GM12878 (cell line): ENCODE measurements around the gene VSTM2L. TPM values are rescaled to one million over a fixed set of nuclear protein-coding genes. Genes with fewer than 3 reads are reported as not detected.
A peak's percentile ranks its signal among the peaks of the same experiment; 100 is the strongest.

ENCODE experiments used
- ATF2 ChIP-seq: IDR thresholded peaks from 2 replicates; pipeline ENCODE4 v1.6.1; 2012; ENCODE audit warnings: low read length, inconsistent platforms
- CHD2 ChIP-seq: IDR thresholded peaks from 2 replicates; pipeline ENCODE4 v1.6.1; 2011; ENCODE audit warnings: low read depth, low read length, improper control_type of control experiment, borderline replicate concordance
- CREB1 ChIP-seq: IDR thresholded peaks from 2 replicates; pipeline ENCODE4 v1.6.1; 2012; ENCODE audit warnings: low read depth, mild to moderate bottlenecking, inconsistent platforms
- CTCF ChIP-seq, 3 experiments: IDR thresholded peaks in 2 of 3; conservative IDR thresholded peaks in 1 of 3; 2 replicates each; pipeline ENCODE4 v1.5.1; 2011; ENCODE audit warnings: low read depth in 3 of 3, low read length in 3 of 3, mild to moderate bottlenecking in 3 of 3, control low read depth in 2 of 3, moderate library complexity in 2 of 3, inconsistent platforms in 1 of 3, mixed read lengths in 1 of 3; ENCODE audit not compliant: control insufficient read depth in 2 of 3, insufficient read depth in 1 of 3; ENCODE audit errors: extremely low read depth in 1 of 3
- FOXM1 ChIP-seq: IDR thresholded peaks from 2 replicates; pipeline ENCODE4 v1.6.1; 2012; ENCODE audit warnings: low read depth, mild to moderate bottlenecking, inconsistent platforms, low read length, moderate library complexity
- IRF5 ChIP-seq: fragments of 450-650 bp; IDR thresholded peaks from 2 replicates; pipeline ENCODE4 v1.6.1; 2017; ENCODE audit warnings: borderline replicate concordance
- KDM1A ChIP-seq: fragments of 200-600 bp; sonication (generic); IDR thresholded peaks from 2 replicates; pipeline ENCODE4 v1.6.1; 2016; ENCODE audit warnings: borderline replicate concordance
- NR2C2 ChIP-seq: IDR thresholded peaks from 2 replicates; pipeline ENCODE4 v1.6.1; 2011; ENCODE audit warnings: borderline replicate concordance, low read depth; ENCODE audit not compliant: control insufficient read depth, insufficient read length
- POLR2AphosphoS2 ChIP-seq: IDR thresholded peaks from 2 replicates; pipeline ENCODE4 v1.6.1; 2011; ENCODE audit warnings: low read depth, mild to moderate bottlenecking, low read length, improper control_type of control experiment, moderate library complexity
- RAD21 ChIP-seq: IDR thresholded peaks from 2 replicates; pipeline ENCODE4 v1.6.1; 2011; ENCODE audit warnings: mild to moderate bottlenecking, low read depth, low read length, moderate library complexity; ENCODE audit not compliant: insufficient read depth
- SMC3 ChIP-seq: IDR thresholded peaks from 2 replicates; pipeline ENCODE4 v1.6.1; 2011; ENCODE audit warnings: low read length, improper control_type of control experiment, borderline replicate concordance
- SREBF2 ChIP-seq: IDR thresholded peaks from 2 replicates; pipeline ENCODE4 v1.6.1; 2012; ENCODE audit warnings: mild to moderate bottlenecking, low read length
- STAT3 ChIP-seq: IDR thresholded peaks from 2 replicates; pipeline ENCODE4 v1.6.1; 2011; ENCODE audit warnings: low read depth, low read length, improper control_type of control experiment
- SUZ12 ChIP-seq: fragments of 200-600 bp; sonication (generic); IDR thresholded peaks from one replicate; pipeline ENCODE4 v1.6.1; 2018; ENCODE audit warnings: antibody characterized with exemption, mild to moderate bottlenecking; ENCODE audit not compliant: unreplicated experiment
- TARDBP ChIP-seq: IDR thresholded peaks from 2 replicates; pipeline ENCODE4 v1.6.1; 2016; ENCODE audit warnings: borderline replicate concordance
- TBL1XR1 ChIP-seq: IDR thresholded peaks from 2 replicates; pipeline ENCODE4 v1.6.1; 2012; ENCODE audit warnings: low read depth, low read length, improper control_type of control experiment
- ZBED1 ChIP-seq: IDR thresholded peaks from 2 replicates; pipeline ENCODE4 v1.6.1; 2016; ENCODE audit warnings: borderline replicate concordance
- ZBTB11 ChIP-seq: fragments of 450-650 bp; formaldehyde crosslinking; IDR thresholded peaks from 2 replicates; pipeline ENCODE4 v1.5.0; 2022; ENCODE audit warnings: mild to moderate bottlenecking, missing genetic modification characterization
- ZBTB33 ChIP-seq: fragments of 450-650 bp; IDR thresholded peaks from 2 replicates; pipeline ENCODE4 v1.6.1; 2017; ENCODE audit warnings: mild to moderate bottlenecking
- ZNF207 ChIP-seq: fragments of 450-650 bp; IDR thresholded peaks from 2 replicates; pipeline ENCODE4 v1.6.1; 2014; ENCODE audit warnings: antibody characterized with exemption, mild to moderate bottlenecking, borderline replicate concordance
- polyA plus RNA-seq, 11 experiments: library from polyadenylated mRNA; depleted of rRNA in 4 of 11; unstranded in 6 of 11; stranded (reverse) in 5 of 11; fragments of >200 nt; fragmentation: Nextera tagmentation in 4 of 11; fragmentation: Illumina TruSeq in 1 of 11; extraction: Ambion mirVana in 4 of 11; extraction: Trizol in 1 of 11; gene quantifications; 1 replicate in 1 of 11; 2 replicates in 10 of 11; pipeline versions ENCODE4 v1.2.1 to v1.2.3, GENCODE V29; 2011 to 2016; ENCODE audit warnings: inconsistent platforms in 2 of 11, missing spikeins in 2 of 11, low read depth in 1 of 11
- total RNA-seq, 4 experiments: library from RNA; depleted of rRNA in 3 of 4; stranded (reverse); fragments of >200 nt in 3 of 4; fragmentation: Illumina TruSeq in 1 of 4; extraction: Trizol in 1 of 4; gene quantifications; 2 replicates each; pipeline versions ENCODE4 v1.2.1 to v1.2.3, GENCODE V29; 2013 to 2021

VSTM2L gene
- total and polyA plus RNA-seq, 10 of the 15 experiments (the other 5 are each of a cell fraction or from before 2014, with no cell fraction given): 0.05 to 1.5 (median 0.63) TPM; not detected in 2

GRCh38 chr20:37901654-37902503, 1.0 kb upstream of the VSTM2L start (continued):
- TF ChIP-seq ZBED1 (no peak), STAT3 (no peak), SMC3 (peak; percentile 77), FOXM1 (no peak), IRF5 (no peak), CREB1 (no peak), ZNF207 (no peak), SREBF2 (no peak), CHD2 (no peak), ZBTB11 (no peak), RAD21 (peak; percentile 76), CTCF (IDR thresholded peaks at IDR 0.05 in 2 of 3, conservative IDR thresholded peaks at IDR 0.05 in 1 of 3; ENCODE audit: control insufficient read depth in 2 of 3, extremely low read depth in 1 of 3, insufficient read depth in 1 of 3, low read depth in 3 of 3, low read length in 3 of 3) (peak; percentile 69 to 75 (median 72)), SUZ12 (no peak), ZBTB33 (no peak), NR2C2 (no peak), ATF2 (no peak), POLR2AphosphoS2 (no peak), KDM1A (no peak), TBL1XR1 (no peak), TARDBP (no peak)
